HCT116 (cell line): Measurements from ENCODE around the gene CERK.

Experiments
- CTCF ChIP-seq, 3 experiments: fragments of 200-600 bp in 1 of 3; sonication (generic) in 1 of 3; IDR thresholded peaks in 2 of 3; conservative IDR thresholded peaks in 1 of 3; 2 replicates each; pipeline ENCODE4 v1.5.1; 2012 to 2017; ENCODE audit warnings: low read depth in 2 of 3, low read length in 2 of 3, antibody characterized with exemption in 1 of 3, borderline replicate concordance in 1 of 3, control low read depth in 1 of 3, mild to moderate bottlenecking in 1 of 3, mixed read lengths in 1 of 3, mixed run types in 1 of 3, moderate library complexity in 1 of 3; ENCODE audit not compliant: insufficient read depth in 1 of 3
- EZH2 ChIP-seq: fragments of 200-600 bp; sonication (generic); IDR thresholded peaks from 2 replicates; pipeline ENCODE4 v1.6.1; 2017; ENCODE audit warnings: antibody characterized with exemption, mixed run types
- EZH2phosphoT487 ChIP-seq: fragments of 200-600 bp; IDR thresholded peaks from 2 replicates; pipeline ENCODE4 v1.6.1; 2018; ENCODE audit warnings: antibody characterized with exemption, borderline replicate concordance
- FOSL1 ChIP-seq: IDR thresholded peaks from 2 replicates; pipeline ENCODE4 v1.6.1; 2012; ENCODE audit warnings: low read depth
- POLR2A ChIP-seq: IDR thresholded peaks from 2 replicates; pipeline ENCODE4 v1.7.0; 2011; ENCODE audit warnings: borderline replicate concordance; ENCODE audit not compliant: insufficient read depth, insufficient read length; ENCODE audit errors: extremely low read depth
- POLR2AphosphoS5 ChIP-seq: IDR thresholded peaks from 2 replicates; pipeline ENCODE4 v1.6.1; 2011; ENCODE audit warnings: mild to moderate bottlenecking, low read depth, low read length, moderate library complexity
- RAD21 ChIP-seq: IDR thresholded peaks from 2 replicates; pipeline ENCODE4 v1.6.1; 2012; ENCODE audit warnings: low read depth, mild to moderate bottlenecking
- SP1 ChIP-seq: IDR thresholded peaks from 2 replicates; pipeline ENCODE4 v1.6.1; 2012; ENCODE audit warnings: low read depth
- ZBTB33 ChIP-seq: IDR thresholded peaks from 2 replicates; pipeline ENCODE4 v1.6.1; 2011; ENCODE audit warnings: mild to moderate bottlenecking, low read length, moderate library complexity; ENCODE audit not compliant: insufficient replicate concordance; ENCODE audit errors: extremely low read depth
- ZNF274 ChIP-seq: fragments of 200-500 bp; sonication (Bioruptor generic); IDR thresholded peaks from 2 replicates; pipeline ENCODE4 v1.6.1; 2014; ENCODE audit warnings: mild to moderate bottlenecking, low read depth, low read length, inconsistent platforms

GRCh38 chr22:46707827-46708570 is 30.1 kb downstream of the CERK start:
- TF ChIP-seq POLR2A: no peak
- no peak for TF ChIP-seq CTCF (IDR thresholded peaks at IDR 0.05 in 2 of 3, conservative IDR thresholded peaks at IDR 0.05 in 1 of 3; ENCODE audit: borderline replicate concordance in 1 of 3, insufficient read depth in 1 of 3, low read depth in 2 of 3, low read length in 2 of 3)
- no peak for TF ChIP-seq SP1
- TF ChIP-seq EZH2phosphoT487: no peak
- TF ChIP-seq FOSL1: no peak
- no peak for TF ChIP-seq ZBTB33
- TF ChIP-seq ZNF274: no peak
- no peak for TF ChIP-seq EZH2
- no peak for TF ChIP-seq POLR2AphosphoS5
- no peak for TF ChIP-seq RAD21
